ENCODE data around the gene PRDM16. TPM values are rescaled to one million over a fixed set of nuclear protein-coding genes. Genes with fewer than 3 reads are reported as not detected.

The PRDM16 gene
- total and polyA plus RNA-seq, 2 of the 13 experiments (the other 11 are each of a cell fraction or from before 2014, with no cell fraction given): 0.15 to 0.81 TPM

- TF ChIP-seq ZFP91 (CRISPR knock-in tag; IDR thresholded peaks at IDR 0.05; ENCODE audit: borderline replicate concordance) (peak; percentile 38; the same call in 1 of the 2 replicates), NKX3-1 (CRISPR knock-in tag; IDR thresholded peaks at IDR 0.05) (peak; percentile 65; the same call in 1 of the 2 replicates), RBFOX2 (IDR thresholded peaks at IDR 0.05; ENCODE audit: low read depth, low read length) (peak; percentile 63), SNAI1 (CRISPR knock-in tag; IDR thresholded peaks at IDR 0.05; ENCODE audit: borderline replicate concordance) (0 out of 2 replicates have a peak, but pooled peaks have one; percentile 16), GABPB1 (CRISPR knock-in tag; IDR thresholded peaks at IDR 0.05) (peak; percentile 72), ARID3A (IDR thresholded peaks at IDR 0.05; ENCODE audit: low read depth, low read length) (no peak), HOXA9 (CRISPR knock-in tag; IDR thresholded peaks at IDR 0.05; ENCODE audit: borderline replicate concordance) (no peak), RAD21 (CRISPR knock-in tag; IDR thresholded peaks at IDR 0.05) (no peak), ZNF776 (CRISPR knock-in tag; IDR thresholded peaks at IDR 0.05) (no peak), ZNF687 (CRISPR knock-in tag; IDR thresholded peaks at IDR 0.05) (peak; percentile 98), PAF1 (CRISPR knock-in tag; IDR thresholded peaks at IDR 0.05) (no peak), FOXO4 (CRISPR knock-in tag; conservative IDR thresholded peaks at IDR 0.05) (no peak), SP5 (CRISPR knock-in tag; IDR thresholded peaks at IDR 0.05; ENCODE audit: borderline replicate concordance, low read depth) (peak; percentile 82), HCFC1 (IDR thresholded peaks at IDR 0.05; ENCODE audit: low read depth, low read length) (no peak), ARID5B (CRISPR knock-in tag; IDR thresholded peaks at IDR 0.05) (peak; percentile 84), SUZ12 (IDR thresholded peaks at IDR 0.05; ENCODE audit: low read depth, low read length) (no peak), SNRNP70 (IDR thresholded peaks at IDR 0.05; ENCODE audit: low read depth, low read length) (no peak)
These were observed 354.3 kb downstream of the PRDM16 start (continued) for GRCh38 chr1:3423245-3423829.
